ENCODE data around the gene PDZD2.
"Not testable (repeated sequence)": the region's sequence is repeated elsewhere in the genome, so short reads cannot be mapped to it uniquely, and the experiment has no call there.

PDZD2 gene

DNA sequence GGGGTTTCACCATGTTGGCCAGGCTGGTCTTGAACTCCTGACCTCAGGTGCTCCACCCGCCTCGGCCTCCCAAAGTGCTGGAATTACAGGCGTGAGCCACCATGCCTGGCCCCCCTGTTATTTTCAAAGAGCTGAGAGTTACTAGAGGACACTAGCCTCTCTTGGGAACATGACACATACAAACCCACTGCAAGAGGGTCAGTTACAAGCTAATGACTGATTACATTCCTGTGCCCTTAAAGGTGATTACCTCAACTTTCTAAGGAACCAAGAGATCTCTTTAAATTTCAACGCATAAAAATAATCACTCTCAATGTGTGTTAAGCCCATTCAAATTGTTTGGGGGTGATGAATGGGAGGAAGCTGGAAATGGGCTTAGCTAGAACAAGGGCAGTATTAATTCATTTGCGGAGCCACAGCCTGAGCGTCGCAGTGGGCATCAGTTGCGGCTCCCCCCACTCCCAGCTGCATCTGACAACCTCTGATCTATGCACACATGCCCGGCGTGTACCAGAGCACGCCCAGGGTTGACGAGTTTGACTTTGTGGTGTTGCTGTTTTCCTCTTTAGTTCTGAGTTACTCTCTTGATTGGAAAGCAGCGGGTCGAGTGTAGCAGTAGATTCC is 388.3 kb downstream of the PDZD2 start:
- Histone ChIP-seq H3K27me3 (ENCODE audit: control insufficient read depth, insufficient read depth, low read length) (no peaks in the 10 kb centered on the region), H3K36me3 (ENCODE audit: control insufficient read depth, insufficient read depth, low read length) (no peaks in the 10 kb centered on the region), H3K9ac (ENCODE audit: low read depth, low read length) (no peak overlapping the region), H3K9me3 (ENCODE audit: control insufficient read depth, insufficient read depth, low read length) (no peaks in the 10 kb centered on the region), H3K4me3 (ENCODE audit: low read depth, low read length) (no peak overlapping the region), H3K4me1 (ENCODE audit: control insufficient read depth, insufficient read depth, low read length) (no peaks in the 10 kb centered on the region)

DNA sequence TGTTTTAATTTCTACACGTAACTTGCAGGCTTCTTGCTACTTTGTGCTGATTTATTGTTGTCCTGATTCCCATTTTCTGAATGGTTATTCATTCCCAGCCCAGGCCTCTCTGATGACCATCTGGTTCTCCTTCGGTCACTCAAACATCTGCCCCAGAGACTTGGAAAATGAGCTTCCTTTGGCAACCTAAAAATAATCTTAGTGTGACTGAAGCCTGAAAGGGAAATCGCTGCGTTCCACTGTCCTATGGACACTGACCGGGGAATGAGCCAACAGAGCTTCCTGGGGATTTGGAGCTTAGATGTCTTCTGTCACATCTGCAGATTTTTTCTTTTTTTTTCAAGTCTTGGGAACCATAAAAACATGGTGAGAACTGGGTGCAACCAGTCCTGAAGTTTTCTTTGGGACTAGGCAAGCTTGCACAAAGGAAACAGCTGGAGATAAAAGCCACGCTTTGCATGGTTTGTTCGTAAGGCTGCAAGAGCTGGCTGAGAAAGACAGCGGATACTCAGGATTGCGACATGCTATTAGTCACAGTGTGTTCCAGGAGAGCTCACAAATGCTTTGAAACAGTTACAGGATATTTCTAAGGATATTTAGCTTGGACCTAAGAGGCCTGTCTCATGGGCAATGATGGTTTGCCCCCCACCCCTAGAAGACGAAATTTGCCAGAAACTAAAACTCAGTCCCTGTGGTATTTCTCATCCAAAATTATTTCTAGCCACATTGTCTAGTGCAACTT is 389.0 kb downstream of the PDZD2 start:
- no peaks in the 10 kb centered on the region for H3K9me3 ChIP-seq (ENCODE audit: control insufficient read depth, insufficient read depth, low read length)
- no peaks in the 10 kb centered on the region for H3K27me3 ChIP-seq (ENCODE audit: control insufficient read depth, insufficient read depth, low read length)
- H3K4me1 ChIP-seq (ENCODE audit: control insufficient read depth, insufficient read depth, low read length): no peaks in the 10 kb centered on the region
- H3K9ac ChIP-seq (ENCODE audit: low read depth, low read length): no peak overlapping the region
- no peaks in the 10 kb centered on the region for H3K36me3 ChIP-seq (ENCODE audit: control insufficient read depth, insufficient read depth, low read length)
- no peak overlapping the region for H3K4me3 ChIP-seq (ENCODE audit: low read depth, low read length)

DNA sequence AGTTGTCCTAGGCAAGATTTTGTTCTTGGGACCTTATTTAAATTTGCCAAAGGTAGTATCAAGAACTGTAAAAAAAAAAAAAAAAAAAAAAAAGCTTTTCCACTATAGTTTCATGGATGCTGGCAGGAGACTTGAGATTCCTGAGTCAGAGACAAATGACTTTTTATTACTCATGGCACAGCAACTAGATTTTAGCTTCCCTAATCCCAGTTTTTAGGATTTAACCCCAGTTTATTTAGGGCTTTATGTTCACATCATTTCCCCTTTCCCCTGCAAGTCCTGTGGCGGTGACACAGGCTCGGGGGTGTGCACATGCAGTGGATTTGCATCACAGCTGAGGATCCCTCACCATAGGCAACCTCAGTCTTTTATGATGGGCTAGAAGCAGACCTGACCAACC is 390.3 kb downstream of the PDZD2 start:
- Histone ChIP-seq H3K27me3 (ENCODE audit: control insufficient read depth, insufficient read depth, low read length) (no peaks in the 10 kb centered on the region), H3K4me3 (ENCODE audit: low read depth, low read length) (no peak overlapping the region), H3K9me3 (ENCODE audit: control insufficient read depth, insufficient read depth, low read length) (no peaks in the 10 kb centered on the region), H3K4me1 (ENCODE audit: control insufficient read depth, insufficient read depth, low read length) (no peaks in the 10 kb centered on the region), H3K36me3 (ENCODE audit: control insufficient read depth, insufficient read depth, low read length) (no peaks in the 10 kb centered on the region), H3K9ac (ENCODE audit: low read depth, low read length) (no peak overlapping the region)

DNA sequence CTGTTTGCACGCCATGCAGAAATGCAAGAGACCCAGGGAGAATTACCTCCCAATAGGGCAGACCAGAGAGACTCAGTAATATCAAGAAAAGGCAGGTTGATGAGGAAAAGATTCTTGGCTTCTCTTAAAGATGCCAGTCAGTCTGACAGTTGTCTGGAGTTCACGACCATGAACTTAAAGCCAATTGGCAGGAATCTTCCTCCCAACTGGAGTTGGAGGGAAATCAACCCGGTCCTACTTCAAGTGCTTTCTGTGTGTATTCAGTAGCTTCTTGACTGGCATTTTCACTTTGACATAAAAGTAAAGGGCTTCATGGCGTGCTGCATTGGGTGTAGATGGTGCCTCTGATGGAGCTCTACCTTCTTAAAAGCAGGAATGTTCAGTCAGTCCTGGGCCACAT is 390.9 kb downstream of the PDZD2 start:
- Histone ChIP-seq H3K27me3 (ENCODE audit: control insufficient read depth, insufficient read depth, low read length) (no peaks in the 10 kb centered on the region), H3K36me3 (ENCODE audit: control insufficient read depth, insufficient read depth, low read length) (no peaks in the 10 kb centered on the region), H3K9ac (ENCODE audit: low read depth, low read length) (no peak overlapping the region), H3K9me3 (ENCODE audit: control insufficient read depth, insufficient read depth, low read length) (no peaks in the 10 kb centered on the region), H3K4me3 (ENCODE audit: low read depth, low read length) (no peak overlapping the region), H3K4me1 (ENCODE audit: control insufficient read depth, insufficient read depth, low read length) (no peaks in the 10 kb centered on the region)

DNA sequence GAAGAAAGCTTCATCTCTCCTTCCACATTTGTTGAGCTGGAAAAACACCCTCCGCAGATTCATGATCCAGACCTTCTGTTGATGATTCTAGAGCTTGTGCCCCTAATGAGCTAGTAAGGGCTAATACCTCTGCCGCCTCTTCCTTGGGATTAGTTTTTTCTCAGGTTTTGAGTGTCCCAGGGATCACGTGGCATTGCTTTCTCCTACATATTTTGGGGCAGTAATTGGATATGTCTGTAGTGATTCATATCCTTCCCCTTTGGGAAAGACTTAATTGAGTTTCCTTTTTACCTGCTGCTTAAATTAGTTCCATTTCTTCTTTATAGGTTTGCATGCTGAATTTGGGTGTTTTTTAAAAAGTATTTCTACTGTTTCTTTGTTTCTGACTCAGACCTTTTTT is 391.3 kb downstream of the PDZD2 start:
- Histone ChIP-seq H3K27me3 (ENCODE audit: control insufficient read depth, insufficient read depth, low read length) (no peaks in the 10 kb centered on the region), H3K9me3 (ENCODE audit: control insufficient read depth, insufficient read depth, low read length) (no peaks in the 10 kb centered on the region), H3K4me1 (ENCODE audit: control insufficient read depth, insufficient read depth, low read length) (no peaks in the 10 kb centered on the region), H3K36me3 (ENCODE audit: control insufficient read depth, insufficient read depth, low read length) (no peaks in the 10 kb centered on the region), H3K9ac (ENCODE audit: low read depth, low read length) (no peak overlapping the region), H3K4me3 (ENCODE audit: low read depth, low read length) (no peak overlapping the region)

DNA sequence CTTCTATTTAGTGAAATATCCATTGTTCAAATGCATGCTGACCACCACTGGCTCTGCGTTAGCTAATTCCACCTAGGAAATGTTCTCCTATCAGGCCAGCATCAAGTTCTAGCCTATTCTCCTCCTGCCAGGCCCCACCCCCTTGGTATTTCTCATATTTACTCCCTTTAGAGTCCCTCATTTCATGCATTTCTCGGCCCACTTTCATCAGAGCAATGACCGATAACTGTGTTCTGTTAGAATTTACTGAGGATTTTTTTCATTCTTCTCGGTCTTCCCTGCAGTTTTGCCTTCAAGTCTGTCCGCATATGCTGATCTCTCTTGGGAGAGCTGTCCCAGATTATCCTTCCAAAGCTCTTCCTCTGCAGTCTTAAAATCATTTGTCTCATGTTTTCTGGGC is 391.8 kb downstream of the PDZD2 start:
- H3K36me3 ChIP-seq (ENCODE audit: control insufficient read depth, insufficient read depth, low read length): no peaks in the 10 kb centered on the region
- H3K4me1 ChIP-seq (ENCODE audit: control insufficient read depth, insufficient read depth, low read length): no peaks in the 10 kb centered on the region
- no peak overlapping the region for H3K9ac ChIP-seq (ENCODE audit: low read depth, low read length)
- no peaks in the 10 kb centered on the region for H3K27me3 ChIP-seq (ENCODE audit: control insufficient read depth, insufficient read depth, low read length)
- no peaks in the 10 kb centered on the region for H3K9me3 ChIP-seq (ENCODE audit: control insufficient read depth, insufficient read depth, low read length)
- H3K4me3 ChIP-seq (ENCODE audit: low read depth, low read length): no peak overlapping the region

DNA sequence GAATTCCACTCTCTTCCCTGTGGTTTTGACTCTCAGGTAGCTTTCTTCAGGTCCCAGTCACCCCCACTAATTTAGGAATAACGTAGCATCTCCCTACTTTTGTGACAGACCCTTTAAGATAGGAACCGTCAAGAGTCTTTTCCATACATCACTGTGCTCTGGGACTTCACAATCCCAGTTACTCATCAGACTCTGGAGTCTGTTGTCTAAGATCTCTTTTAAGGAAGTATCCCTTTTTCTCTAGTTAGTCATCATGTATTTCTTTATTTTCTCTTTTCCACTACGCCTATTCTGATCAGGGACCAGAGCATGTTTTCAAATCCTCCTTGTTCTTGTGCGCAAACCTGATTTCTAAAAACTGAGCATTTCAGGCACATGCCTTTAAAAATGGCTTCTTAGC is 392.2 kb downstream of the PDZD2 start:
- Histone ChIP-seq H3K9ac (ENCODE audit: low read depth, low read length) (no peak overlapping the region), H3K36me3 (ENCODE audit: control insufficient read depth, insufficient read depth, low read length) (no peaks in the 10 kb centered on the region), H3K4me1 (ENCODE audit: control insufficient read depth, insufficient read depth, low read length) (no peaks in the 10 kb centered on the region), H3K9me3 (ENCODE audit: control insufficient read depth, insufficient read depth, low read length) (no peaks in the 10 kb centered on the region), H3K27me3 (ENCODE audit: control insufficient read depth, insufficient read depth, low read length) (no peaks in the 10 kb centered on the region), H3K4me3 (ENCODE audit: low read depth, low read length) (no peak overlapping the region)

DNA sequence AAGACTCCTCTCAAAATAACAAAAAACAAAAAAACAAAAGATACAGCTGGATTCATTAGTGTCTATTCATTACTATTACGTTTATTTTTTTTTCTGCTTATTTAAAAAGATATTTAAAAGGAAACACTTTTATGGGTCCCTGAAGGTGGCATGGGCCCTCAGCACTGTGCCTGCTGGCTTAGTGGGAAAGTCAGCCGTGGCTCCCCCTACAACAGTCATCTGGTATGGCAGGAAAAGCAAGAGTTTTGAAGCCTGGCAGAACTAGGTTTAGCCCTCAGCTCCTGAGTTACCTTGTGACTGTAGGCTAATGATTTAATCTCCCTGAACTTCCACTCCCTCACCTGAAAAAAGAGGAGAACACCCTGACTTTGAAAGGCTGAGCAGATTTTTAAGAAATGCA is 399.6 kb downstream of the PDZD2 start:
- no peak overlapping the region for H3K4me3 ChIP-seq (ENCODE audit: low read depth, low read length)
- H3K9me3 ChIP-seq (ENCODE audit: control insufficient read depth, insufficient read depth, low read length): no peaks in the 10 kb centered on the region
- no peaks in the 10 kb centered on the region for H3K4me1 ChIP-seq (ENCODE audit: control insufficient read depth, insufficient read depth, low read length)
- H3K36me3 ChIP-seq (ENCODE audit: control insufficient read depth, insufficient read depth, low read length): peaks cover 2% of the 10 kb centered on the region
- no peaks in the 10 kb centered on the region for H3K27me3 ChIP-seq (ENCODE audit: control insufficient read depth, insufficient read depth, low read length)
- no peak overlapping the region for H3K9ac ChIP-seq (ENCODE audit: low read depth, low read length)

DNA sequence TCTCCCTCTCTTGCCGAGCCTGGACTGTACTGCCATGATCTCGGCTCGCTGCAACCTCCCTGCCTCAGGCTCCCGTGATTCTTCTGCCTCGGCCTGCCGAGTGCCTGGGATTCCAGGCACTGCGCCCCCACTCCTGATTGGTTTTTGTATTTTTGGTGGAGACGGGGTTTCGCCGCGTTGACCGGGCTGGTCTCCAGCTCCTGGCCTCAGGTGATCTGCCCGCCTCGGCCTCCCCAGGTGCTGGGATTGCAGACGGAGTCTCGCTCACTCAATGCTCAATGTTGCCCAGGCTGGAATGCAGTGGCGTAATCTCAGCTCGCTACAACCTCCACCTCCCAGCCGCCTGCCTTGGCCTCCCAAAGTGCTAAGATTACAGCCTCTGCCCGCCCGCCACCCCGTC is 400.2 kb downstream of the PDZD2 start:
- not testable (repeated sequence) for H3K4me1 ChIP-seq (ENCODE audit: control insufficient read depth, insufficient read depth, low read length); H3K9ac ChIP-seq (ENCODE audit: low read depth, low read length); H3K27me3 ChIP-seq (ENCODE audit: control insufficient read depth, insufficient read depth, low read length); H3K4me3 ChIP-seq (ENCODE audit: low read depth, low read length); H3K36me3 ChIP-seq (ENCODE audit: control insufficient read depth, insufficient read depth, low read length); H3K9me3 ChIP-seq (ENCODE audit: control insufficient read depth, insufficient read depth, low read length)

DNA sequence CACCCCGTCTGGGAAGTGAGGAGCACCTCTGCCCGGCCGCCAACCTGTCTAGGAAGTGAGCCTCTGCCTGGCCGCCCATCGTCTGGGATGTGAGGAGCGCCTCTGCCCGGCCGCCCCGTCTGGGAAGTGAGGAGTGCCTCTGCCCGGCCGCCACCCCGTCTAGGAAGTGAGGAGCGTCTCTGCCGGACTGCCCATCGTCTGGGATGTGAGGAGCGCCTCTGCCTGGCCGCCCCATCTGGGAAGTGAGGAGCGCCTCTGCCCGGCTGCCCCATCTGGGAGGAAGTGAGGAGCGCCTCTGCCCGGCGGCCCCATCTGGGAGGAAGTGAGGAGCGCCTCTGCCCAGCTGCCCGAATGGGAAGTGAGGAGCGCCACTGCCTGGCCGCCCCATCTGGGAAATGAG is 400.7 kb downstream of the PDZD2 start:
- not testable (repeated sequence) for H3K27me3 ChIP-seq (ENCODE audit: control insufficient read depth, insufficient read depth, low read length); H3K9me3 ChIP-seq (ENCODE audit: control insufficient read depth, insufficient read depth, low read length); H3K36me3 ChIP-seq (ENCODE audit: control insufficient read depth, insufficient read depth, low read length); H3K4me1 ChIP-seq (ENCODE audit: control insufficient read depth, insufficient read depth, low read length); H3K9ac ChIP-seq (ENCODE audit: low read depth, low read length); H3K4me3 ChIP-seq (ENCODE audit: low read depth, low read length)

DNA sequence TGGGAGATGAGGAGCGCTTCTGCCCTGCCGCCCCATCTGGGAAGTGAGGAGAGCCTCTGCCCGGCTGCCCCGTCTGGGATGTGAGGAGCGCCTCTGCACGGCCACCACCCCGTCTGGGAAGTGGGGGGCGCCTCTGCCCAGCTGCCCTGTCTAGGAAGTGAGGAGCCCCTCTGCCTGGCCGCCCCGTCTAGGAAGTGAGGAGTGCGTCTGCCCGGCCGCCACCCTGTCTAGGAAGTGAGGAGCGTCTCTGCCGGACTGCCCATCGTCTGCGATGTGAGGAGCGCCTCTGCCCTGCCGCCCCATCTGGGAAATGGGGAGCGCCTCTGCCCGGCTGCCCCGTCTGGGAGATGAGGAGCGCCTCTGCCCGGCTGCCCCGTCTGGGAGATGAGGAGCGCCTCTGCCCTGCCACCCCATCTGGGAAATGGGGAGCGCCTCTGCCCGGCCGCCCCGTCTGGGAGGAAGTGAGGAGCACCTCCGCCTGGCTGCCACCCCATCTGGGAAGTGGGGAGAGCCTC is 401.3 kb downstream of the PDZD2 start:
- H3K9me3 ChIP-seq (ENCODE audit: control insufficient read depth, insufficient read depth, low read length); H3K4me3 ChIP-seq (ENCODE audit: low read depth, low read length); H3K9ac ChIP-seq (ENCODE audit: low read depth, low read length); H3K36me3 ChIP-seq (ENCODE audit: control insufficient read depth, insufficient read depth, low read length); H3K4me1 ChIP-seq (ENCODE audit: control insufficient read depth, insufficient read depth, low read length); H3K27me3 ChIP-seq (ENCODE audit: control insufficient read depth, insufficient read depth, low read length): not testable (repeated sequence)

DNA sequence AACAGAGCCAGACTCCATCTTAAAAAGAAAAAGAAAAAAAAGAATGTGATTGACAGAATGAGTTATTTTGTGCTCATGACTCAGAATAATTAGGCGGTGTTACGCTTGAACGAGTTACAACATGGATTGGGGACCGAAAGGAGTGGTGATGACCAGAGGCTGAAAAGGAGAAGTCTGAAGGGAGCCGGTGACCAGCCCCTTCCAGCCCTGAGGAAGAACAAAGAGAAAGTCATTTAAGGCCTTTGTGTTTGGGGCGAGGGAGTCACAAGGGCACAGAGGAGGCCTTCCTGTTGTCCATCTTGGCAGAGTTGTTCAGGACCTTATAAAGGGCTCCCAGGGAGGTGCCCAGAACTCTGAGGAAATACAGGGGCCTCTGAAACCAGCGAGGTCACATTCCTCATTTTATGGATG is 403.6 kb downstream of the PDZD2 start:
- H3K27me3 ChIP-seq (ENCODE audit: control insufficient read depth, insufficient read depth, low read length): no peaks in the 10 kb centered on the region
- no peak overlapping the region for H3K9ac ChIP-seq (ENCODE audit: low read depth, low read length)
- no peaks in the 10 kb centered on the region for H3K4me1 ChIP-seq (ENCODE audit: control insufficient read depth, insufficient read depth, low read length)
- H3K4me3 ChIP-seq (ENCODE audit: low read depth, low read length): no peak overlapping the region
- no peaks in the 10 kb centered on the region for H3K9me3 ChIP-seq (ENCODE audit: control insufficient read depth, insufficient read depth, low read length)
- H3K36me3 ChIP-seq (ENCODE audit: control insufficient read depth, insufficient read depth, low read length): peaks cover 2% of the 10 kb centered on the region
